IPS DF 19.7 (cell line): Measurements from ENCODE around the gene SLC10A3.

Experiments used
- DNase-seq: peaks from one replicate; pipeline ENCODE4 v3.0.0-alpha.2; 2013; ENCODE audit warnings: low read depth, low spot score

The SLC10A3 gene

DNA sequence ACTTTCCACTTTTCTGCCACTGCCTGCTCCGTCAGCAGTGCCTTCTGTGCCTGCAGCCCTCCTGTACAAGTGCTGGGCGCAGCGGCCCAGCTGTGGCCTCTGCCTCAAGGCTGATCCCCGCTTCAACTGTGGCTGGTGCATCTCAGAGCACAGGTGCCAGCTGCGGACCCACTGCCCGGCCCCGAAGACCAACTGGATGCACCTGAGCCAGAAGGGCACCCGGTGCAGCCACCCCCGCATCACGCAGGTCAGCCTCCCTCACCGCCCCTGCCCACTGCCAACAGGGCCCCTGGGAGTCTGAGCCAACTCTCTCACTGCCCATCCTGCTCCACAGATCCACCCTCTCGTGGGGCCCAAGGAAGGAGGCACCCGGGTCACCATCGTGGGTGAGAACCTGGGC lies 24.8 kb downstream of the SLC10A3 start:
- DNase-seq = no peak

DNA sequence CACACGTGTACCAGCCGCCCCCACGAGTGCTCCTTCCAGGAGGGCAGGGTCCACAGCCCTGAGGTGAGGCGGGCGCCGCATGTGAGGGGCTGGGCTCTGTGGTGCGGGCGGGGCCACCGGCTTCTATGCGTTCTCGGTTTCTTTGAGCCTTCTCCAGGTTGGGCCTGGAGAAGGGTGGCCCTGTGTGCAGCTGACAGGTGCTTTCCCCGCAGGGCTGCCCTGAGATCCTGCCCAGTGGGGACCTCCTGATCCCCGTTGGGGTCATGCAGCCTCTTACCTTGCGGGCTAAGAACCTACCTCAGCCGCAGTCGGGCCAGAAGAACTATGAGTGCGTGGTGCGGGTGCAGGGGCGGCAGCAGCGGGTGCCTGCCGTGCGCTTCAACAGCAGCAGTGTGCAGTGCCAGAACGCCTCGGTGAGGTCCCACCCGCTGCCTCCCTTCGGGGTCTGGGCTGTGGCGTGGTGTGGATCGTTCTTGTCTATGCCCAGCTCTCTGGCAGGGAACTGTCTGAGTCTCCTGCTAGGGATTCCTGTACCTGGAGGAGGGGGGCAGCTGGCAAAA lies 25.5 kb downstream of the SLC10A3 start:
- DNase-seq = no peak

DNA sequence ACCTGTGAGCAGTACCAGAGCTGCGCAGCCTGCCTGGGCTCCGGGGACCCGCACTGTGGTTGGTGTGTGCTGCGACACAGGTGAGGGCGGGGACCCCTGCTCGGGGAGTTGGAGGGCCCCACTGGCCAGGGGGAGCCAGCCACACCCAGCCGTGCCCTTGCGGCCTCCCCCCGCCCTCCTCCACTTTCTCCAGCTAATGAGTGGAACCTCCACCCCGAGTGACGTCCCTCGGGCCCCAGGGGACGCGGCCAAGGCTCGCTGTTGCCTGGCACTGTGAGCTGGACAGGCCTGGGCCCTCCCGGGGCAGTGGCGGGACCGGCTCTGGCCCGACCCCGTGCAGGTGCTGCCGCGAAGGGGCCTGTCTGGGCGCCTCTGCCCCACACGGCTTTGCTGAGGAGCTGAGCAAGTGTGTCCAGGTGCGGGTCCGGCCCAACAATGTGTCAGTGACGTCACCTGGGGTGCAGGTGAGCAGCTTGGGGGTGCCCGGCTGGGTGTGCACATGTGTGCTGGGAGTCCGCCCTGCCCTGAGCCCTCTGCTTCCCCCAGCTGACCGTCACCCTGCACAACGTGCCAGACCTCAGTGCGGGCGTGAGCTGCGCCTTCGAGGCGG lies 26.7 kb downstream of the SLC10A3 start:
- no peak for DNase-seq

DNA sequence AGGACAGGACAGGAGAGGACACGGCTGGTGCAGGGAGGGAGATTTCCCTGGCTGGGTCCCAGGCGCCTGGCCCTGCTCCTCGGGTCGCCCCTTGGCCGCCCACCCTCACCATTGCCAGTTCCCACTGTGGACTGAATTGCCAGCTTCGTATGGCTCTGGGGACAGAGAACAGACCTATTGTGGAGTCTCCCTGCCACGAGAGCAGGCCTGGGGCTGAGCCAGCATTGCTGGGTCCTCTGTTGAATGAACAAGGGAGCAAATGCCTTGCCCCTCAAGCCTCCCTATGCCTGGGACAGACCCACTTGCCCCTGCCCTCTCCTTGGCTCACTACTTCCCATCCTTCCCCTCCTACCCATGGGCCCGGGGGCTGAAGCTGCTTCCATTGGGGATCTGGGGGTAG lies 28.0 kb downstream of the SLC10A3 start:
- no peak for DNase-seq

DNA sequence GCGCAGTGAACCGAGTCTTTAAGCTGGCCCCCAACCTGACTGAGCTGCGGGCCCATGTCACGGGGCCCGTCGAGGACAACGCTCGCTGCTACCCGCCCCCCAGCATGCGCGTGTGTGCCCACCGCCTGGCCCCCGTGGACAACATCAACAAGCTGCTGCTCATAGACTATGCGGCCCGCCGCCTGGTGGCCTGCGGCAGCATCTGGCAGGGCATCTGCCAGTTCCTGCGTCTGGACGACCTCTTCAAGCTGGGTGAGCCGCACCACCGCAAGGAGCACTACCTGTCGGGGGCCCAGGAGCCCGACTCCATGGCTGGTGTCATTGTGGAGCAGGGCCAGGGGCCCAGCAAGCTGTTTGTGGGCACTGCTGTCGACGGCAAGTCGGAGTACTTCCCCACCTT lies 30.1 kb downstream of the SLC10A3 start:
- no peak for DNase-seq

DNA sequence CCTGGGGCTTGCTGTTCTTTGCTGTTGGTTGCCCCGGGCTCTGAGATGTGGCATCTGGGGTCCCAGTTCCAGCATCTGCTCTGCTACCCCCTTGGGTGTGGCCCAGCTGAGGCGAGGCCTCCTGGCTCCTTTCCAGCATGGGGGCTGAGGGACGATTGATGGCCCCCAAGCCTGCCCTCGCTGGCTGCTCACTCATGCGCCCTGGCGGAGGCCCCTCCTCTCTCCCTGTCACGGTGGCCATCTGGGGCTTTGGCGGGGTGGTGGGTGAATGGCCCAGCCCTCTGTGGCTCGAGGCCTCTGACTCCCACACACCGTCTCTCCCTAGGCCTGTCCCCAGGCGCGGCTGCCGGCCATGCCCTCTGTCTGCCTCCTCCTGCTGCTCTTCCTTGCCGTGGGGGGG lies 30.6 kb downstream of the SLC10A3 start:
- no peak for DNase-seq

DNA sequence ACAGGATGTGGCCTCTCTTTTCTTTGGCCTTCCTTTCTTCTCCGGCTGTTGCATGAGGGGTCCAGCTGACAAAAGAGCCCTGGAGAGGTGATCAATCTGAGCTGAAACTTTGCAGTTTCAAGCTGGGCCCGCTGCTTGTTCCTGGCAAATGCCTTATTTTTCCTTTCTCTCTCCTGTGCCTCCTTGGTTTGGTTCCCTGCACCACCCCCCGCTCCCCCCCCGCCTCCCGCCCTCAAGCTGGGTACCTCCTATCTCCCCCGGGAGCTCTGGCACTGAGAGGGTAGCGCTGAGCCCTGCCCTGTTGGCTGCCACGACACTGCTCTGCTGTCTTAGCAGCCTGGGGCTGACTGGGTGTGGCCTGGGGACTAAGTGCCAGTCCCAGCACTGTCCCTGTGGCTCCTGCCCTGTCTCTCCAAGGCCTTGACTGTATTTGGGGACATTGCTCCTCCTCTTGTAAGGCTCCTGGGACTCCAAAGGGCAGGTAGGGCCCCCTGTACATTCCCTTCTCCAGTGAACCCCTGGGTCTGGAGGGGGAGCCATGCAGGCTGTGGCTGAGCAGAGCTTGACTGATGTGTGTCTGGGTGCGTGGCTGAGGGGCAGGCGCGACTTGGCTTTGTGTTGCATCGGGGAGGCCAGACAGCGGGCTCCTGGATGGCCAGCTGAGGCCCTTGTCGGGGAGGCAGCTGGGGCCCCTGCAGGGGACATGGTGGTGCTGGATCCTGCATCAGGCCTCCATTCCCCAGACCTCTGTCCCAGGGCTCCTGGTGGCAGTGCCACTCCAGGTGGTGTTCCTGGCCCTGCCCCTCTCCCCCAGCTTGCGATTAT lies 31.3 kb downstream of the SLC10A3 start:
- DNase-seq = no peak

DNA sequence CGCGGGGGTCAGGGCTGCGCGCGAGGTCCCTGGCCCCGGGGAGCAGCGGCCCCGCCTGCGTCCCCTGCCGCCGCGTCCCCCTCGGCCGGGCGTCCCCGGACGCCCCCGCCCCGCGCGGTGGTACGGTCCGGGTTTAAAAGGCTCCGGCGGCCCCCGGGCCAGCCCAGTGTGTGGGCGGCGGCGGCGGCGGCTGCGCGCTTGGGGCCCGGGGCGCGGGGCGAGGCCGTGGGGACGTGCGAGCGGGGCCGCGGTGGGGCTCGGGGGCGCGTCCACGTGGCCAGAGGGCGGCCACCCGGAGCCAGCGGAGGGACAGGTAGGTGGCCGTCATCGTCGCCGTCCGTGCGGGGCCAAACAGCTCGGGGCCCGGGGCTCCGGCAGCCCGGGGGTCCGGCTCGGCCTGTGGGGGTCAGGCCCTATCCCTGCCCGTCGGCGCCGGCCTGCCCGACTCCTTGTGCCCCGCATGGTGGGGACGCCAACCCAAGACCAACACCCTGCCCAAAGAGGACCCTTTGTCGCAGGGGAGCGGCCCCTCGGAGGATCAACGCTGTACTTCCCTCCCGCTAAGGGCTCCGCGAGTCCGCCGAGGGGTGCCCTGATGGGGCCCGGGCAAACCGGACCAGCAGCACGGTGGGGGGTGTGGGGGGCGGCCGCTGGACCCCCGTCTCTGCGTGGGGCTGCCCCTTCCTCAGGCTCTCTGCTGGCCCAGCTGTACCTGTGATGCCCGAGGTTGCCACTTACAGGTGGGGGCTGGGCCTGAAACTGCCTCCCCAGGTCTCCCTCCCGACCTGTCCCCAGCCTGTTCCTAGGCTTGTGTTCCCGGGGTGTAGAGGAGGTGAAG lies 32.1 kb downstream of the SLC10A3 start, which contains the start of gene PLXNA3:
PLXNA3 (plus strand) TSS at position 166 of the 838 bp plus-strand sequence. CDS start 1,903 bp downstream, outside the sequence.
- DNase-seq = no peak

DNA sequence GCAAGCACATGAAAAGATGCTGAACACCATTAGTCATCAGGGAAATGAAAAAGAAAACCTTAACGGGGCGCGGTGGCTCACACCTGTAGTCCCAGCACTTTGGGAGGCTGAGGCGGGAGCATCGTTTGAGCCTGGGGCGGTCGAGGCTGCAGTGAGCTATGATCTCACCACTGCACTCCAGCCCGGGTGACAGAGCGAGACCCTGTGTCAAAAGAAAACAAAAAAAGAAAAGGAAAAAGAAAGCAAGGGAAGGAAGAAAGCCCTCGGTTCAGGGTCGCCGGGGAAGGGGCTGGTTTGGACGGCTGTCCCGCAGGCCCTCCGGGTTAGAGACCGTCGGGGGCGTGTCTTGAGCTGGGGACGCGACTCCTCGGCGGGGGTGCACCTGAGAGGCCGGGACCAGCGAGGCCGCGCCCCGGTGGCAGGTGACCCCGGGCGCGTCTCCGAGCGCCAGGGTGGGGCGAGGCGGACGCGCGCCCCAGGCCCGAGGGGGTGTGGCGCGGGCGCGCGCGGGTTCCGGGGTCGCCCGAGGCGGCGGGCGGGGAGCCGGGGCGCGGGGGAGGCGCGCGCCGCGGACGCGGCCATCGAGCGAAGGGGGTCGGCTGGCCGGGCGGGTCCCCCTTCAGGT lies 32.8 kb downstream of the SLC10A3 start:
- no peak for DNase-seq

DNA sequence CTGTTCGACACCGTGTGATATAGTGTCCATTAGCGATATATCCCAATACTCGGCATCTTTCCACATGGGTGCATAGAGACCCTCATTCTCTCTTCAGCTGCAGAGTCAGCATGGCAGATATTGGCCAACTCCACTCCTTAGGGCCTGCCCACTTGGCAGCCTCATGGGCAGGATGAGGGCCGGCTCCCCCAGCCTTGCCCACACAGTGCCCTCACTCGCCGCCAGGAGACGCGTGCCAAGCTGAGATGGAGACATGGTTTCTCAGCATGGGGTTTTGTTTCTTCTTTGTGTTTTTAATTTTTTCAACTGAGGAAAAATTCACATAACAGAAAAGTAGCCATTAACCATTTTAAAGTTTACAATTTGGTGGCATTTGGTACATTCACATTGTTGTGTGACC lies 37.6 kb downstream of the SLC10A3 start:
- no peak for DNase-seq

DNA sequence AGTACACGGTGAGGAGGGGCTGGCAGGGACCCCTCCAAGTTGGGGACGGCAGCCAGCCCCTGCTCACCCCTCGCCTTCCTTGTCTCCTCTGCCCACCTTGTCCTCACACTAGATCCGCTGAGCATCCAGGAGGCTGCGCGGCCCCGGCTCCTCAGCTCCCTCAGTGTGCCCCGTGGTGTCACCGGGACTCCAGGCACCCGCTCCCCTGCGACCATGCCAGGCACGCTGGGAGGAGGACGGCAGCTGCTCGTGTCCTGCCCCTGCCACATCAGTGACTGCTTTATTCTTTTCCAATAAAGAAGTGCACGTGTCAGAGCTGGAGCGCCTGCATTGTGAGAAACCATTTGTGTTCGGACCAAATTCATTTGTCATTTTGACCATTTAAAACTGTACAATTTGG lies 40.1 kb downstream of the SLC10A3 start:
- no peak for DNase-seq

DNA sequence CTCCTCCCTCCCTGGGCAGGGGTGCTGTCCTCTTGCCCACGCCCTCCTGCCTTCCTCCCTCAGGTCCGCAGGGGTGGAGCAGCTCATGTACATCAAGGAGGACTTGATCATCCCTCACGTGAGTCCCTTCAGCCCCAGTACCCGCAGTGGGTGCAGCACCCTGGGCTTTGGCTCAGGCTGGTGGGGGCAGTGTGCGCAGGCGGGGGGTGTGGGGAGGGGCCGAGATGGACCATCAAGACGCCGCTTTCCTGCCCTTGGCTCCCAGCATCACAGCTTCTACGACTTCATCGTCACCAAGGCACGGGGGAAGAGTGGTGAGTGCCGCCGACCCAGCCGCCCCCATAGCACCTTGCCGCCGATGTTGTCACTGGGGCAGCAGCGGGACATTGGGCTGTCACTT lies 40.8 kb downstream of the SLC10A3 start:
- no peak for DNase-seq

DNA sequence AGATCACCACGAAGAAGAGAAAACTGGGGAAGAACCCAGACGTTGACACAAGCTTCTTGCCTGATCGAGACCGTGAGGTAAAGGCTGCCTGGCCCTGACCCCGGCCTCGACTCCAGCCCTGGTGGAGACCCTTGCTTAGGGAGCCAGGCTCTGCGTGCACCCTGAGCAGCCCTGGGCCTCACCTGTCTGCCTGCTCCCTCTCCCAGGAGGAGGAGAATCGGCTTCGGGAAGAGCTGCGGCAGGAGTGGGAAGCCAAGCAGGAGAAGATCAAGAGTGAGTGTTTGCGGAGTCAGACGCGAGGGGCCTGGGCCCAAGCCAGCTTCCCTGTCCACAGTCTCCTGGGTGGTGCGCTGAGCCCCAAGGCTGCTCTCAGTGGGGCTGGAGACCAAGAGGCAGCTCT lies 41.9 kb downstream of the SLC10A3 start:
- DNase-seq = no peak

DNA sequence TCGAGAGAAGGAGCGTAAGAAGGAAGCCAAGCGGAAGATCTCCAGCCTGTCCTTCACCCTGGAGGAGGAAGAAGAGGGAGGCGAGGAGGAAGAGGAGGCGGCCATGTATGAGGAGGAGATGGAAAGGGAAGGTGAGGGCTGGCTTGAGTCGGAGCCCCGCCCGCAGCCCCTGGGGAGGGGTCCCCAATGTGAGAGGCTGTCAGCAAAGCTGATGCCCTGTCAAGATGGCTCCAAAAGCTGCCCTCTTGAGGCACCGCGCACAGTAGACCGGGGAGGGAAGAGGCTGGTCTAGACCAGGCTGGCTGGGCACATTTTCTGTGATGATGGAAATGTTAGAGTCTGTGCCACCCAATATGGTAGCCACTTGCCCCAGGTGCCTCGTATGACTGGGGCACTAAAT lies 44.0 kb downstream of the SLC10A3 start:
- no peak for DNase-seq

DNA sequence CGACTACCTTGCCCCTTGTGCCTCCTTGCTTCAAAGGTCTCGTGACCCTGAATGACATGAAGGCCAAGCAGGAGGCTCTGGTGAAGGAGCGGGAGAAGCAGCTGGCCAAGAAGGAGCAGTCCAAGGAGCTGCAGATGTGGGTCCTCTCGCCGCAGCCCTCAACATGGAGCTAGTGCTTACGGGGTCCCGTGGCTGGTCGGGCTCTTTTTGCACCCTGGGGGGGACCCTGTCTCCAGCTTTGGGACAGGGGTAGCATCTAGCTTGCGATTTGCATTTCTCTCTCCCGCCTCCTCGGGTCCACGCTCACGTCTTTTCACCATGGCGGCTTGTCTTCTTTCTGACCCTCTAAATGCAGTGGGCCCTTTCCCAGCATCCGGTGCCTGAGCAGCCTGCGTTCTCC lies 44.7 kb downstream of the SLC10A3 start:
- DNase-seq = no peak

DNA sequence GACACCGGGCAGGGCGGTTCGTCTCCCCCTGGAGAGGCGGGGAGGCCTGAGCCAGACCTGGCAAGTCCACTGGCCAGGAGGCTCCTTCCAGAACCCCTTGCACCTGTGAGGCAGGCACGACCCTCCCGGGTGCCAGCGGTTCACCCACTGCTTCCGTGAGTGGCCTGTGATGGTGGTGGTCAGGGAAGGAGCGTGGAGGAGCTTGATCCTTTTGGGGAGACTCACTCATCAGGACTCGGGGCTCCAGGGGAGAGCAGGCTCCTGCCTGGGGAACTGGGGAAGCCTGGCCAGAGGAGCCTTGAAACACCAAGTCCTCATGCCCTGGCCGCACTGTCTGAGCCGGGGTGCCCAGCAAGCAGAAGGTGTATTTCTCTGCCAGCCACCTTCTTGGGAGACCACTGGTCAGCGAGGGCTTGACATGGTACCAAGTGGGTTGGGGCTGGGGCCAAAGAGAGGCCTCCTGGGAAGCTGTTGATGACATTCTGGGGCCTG lies 45.6 kb downstream of the SLC10A3 start:
- DNase-seq = no peak

DNA sequence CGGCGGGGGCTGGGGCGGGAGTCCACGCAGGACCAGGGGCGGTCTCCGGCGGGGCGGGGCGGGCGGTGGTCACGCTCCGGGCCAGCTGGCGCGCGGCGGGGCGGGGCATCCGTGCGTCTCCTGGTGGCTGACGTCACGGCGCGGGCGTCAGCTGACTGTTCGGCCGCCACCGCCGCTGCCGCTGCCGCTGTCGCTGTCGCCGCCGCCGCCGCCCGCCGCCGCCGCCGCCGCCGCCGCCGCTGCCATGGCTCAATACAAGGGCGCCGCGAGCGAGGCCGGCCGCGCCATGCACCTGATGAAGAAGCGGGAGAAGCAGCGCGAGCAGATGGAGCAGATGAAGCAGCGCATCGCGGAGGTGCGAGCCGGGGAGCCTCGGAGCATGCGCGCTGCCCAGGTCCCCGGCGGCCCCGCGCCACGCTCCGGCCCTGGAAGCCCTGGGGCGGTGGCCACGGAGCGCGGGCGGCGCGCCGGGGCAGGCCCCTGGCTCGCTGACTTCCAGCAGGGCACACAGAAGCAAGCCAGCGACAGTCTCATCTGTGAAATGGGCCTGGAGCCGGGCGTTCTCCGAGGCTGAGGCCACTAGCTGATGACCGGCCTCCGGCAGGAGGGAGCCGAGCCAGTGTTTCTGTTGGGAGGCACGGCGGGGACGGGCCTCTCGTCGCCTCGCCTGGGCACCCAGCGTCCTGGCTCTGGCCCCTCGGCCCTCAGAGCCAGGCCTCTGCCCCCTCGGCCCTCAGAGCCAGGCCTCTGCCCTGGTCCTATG lies 46.3 kb downstream of the SLC10A3 start, which contains the start of gene FAM50A:
FAM50A (plus strand) TSS at position 150 of the 763 bp plus-strand sequence; CDS start at position 245, 95 bp downstream.
- DNase-seq = no peak

DNA sequence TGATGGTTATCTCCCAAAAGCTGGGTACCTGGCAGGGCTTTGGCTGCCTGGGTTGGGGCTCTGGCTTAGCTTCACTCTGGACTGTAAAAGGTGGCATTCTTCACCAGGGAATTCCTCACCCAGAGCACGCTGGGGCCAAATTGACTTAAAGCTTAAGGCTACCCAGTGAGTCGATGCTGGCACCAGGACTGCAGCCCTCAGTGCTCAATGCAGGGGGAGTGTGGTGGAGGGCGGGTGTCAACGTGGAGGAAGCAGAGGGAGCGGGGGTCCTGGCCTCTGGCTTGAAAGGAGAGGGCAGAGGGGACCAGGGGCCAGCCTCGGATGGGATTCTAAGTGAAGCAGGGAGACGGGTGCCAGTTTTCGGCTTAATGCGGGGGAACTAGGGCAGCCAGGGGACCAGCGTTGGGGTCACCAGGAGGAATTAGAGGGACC lies 46.9 kb downstream of the SLC10A3 start:
- DNase-seq = no peak

DNA sequence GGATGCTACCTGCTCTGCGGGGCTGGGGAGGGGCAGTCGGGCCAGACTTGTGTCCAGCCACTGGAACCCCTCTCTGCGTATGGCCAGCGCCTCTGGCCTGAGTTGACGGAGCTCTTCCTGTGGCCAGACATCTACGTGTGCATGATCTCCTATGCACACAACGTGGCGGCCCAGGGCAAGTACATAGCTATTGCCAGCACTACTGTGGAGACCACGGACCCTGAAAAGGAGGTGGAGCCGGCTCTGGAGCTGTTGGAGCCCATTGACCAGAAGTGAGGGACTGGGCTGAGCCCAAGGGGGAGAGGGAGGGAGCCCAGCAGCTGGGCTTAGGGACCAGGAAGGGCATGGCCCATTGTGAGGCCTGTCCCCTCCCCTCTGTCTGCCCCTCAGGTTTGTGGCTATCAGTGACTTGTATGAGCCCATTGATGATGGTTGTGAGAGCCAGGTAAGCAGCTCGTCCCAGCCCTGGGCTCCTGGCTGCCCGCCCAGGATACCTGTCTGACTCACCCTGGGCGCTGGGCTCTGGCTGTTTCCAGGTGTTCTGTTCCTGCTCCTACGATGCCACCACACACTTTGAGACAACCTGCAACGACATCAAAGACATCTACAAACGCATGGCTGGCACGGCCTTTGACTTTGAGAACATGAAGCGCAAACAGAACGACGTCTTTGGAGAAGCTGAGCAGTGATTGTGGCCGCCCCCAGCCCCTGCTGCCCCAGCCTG lies 48.3 kb downstream of the SLC10A3 start:
- no peak for DNase-seq

DNA sequence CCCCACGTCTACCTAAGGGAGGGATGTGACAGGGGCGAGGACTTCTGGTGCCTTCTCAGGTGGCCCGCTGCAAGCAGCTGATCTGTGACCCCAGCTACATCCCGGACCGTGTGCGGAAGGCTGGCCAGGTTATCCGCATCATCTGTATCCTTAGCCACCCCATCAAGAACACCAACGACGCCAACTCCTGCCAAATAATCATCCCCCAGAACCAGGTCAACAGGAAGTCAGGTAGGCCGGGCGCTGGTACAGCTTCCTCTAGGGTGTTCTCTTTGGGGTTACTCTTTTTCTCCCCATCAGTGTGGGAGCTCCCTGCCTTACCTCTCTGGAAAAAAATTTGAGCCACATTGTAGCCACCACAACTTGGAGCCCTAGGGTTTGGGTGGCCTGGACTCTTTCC lies 48.9 kb downstream of the SLC10A3 start:
- DNase-seq = no peak
